ENCODE results near the gene CD99. TPM values are rescaled to one million over a fixed set of nuclear protein-coding genes. Genes with fewer than 3 reads are reported as not detected.

Gene CD99
- polyA plus RNA-seq, 1 of the 3 experiments (the other 2 are of a cell fraction): 346 TPM

DNA sequence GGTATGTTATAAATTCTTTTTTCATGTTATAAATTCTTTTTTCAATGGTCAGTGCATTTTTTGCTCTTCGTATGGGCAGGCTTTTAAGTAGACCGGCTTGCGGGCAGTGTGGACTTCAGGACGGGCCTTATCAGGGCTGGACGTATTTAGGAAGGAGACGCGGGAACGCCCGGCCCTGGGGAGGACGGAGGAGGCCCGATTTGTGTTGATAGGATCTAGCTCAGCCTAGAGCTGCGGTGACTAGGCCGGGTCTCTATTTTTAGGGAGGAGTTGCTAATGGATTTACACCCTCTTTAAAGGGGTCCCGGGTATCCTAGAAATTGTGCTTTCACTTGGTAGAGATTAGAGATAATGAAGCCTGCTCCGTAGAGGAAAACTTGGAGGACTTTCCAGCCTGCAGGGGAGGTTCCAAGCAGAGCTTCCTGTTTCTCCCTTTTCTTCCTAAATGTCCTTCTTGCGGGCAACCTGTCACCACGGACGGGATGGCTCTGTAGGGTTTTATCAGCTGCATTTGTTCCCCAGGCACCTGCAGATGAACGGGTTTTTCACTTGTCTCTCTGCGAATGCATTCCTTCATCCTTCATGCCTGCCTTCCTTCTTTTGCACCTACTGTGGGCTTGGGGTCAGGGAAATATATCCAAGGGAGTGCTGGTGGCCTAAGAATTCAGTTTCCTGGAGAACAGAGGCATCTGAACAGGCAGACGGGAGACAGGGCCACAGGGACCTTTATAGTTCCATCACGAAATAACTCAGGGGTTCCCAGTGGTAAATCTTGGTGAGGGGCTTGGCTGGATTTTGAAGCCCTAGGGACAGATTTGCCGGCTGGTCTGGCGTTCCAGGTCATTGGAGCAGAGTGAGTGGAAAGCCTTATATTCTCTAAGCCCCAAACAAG lies 1.4 kb downstream of the CD99 start:
- POLR2A ChIA-PET: no interaction called here

DNA sequence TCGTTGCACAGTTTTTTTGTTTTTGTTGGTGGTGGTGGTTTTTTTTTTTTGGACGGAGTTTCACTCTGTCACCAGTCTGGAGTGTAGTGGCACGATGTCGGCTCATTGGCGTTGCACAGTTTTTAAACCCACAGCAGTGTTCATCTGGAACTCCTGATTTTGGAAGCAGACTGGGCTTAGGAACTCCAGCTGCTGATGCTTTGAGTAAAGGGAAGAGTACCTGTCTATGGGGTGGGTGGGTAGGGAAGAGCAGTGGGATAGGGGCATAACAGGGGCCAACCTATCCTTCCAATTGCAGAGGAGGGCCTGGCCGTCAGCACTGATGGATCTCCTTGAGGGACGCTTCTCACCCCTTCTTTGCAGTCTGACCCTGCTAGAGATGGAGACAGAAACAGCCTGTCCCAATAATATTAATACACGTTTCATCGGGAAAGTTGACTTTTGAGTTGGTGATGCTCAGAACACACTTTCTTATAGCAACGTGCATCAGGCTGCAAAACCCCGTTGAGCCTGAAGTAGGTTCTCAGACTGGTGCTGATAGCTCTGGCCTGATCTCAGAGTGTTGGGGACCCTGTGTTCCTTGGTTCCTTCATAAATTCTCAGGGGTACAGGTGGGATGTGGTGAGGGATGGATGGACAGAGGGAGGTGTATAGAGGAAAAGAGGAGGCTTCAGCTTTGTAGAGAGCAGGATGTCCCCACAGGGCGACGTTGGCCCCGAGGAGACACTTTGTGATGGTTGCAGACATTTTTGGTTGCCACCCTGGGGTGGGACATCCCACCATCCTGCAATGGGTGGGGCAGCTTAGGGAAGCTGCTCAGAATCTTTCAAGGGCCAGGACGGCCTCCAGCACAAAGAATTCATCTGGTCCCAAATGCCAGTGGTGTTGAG lies 2.3 kb downstream of the CD99 start:
- Histone ChIP-seq H3K9me2 (no peaks in the 10 kb centered on the region), H2AFZ (ENCODE audit: low read depth) (no peak overlapping the region), H3K27ac (ENCODE audit: low read depth in 2 of 2, low read length in 1 of 2) (no peak overlapping the region; a peak in 1 of 4 replicates), H3K4me3 (ENCODE audit: low read depth in 2 of 2, low read length in 1 of 2) (peak overlapping the region in 1 of 2 experiments; percentile 73; a peak in 2 of 4 replicates), H3K9ac (no peak overlapping the region), H3F3A (replicated peaks; ENCODE audit: insufficient read depth) (peaks cover 18% of the 10 kb centered on the region), H3K36me3 (replicated peaks in 1 of 2; ENCODE audit: control insufficient read depth in 1 of 2, insufficient read depth in 2 of 2, low read length in 1 of 2) (no peaks in the 10 kb centered on the region), H3K79me2 (ENCODE audit: insufficient read depth) (peaks cover 64% of the 10 kb centered on the region), H3K27me3 (ENCODE audit: insufficient read depth) (peaks cover 24% of the 10 kb centered on the region; the same call in 1 of the 2 replicates), H4K20me1 (ENCODE audit: insufficient read depth) (peaks cover 25% of the 10 kb centered on the region), H3K4me2 (peak overlapping the region; percentile 78), H3K9me3 (no peaks in the 10 kb centered on the region), H3K4me1 (ENCODE audit: control insufficient read depth in 1 of 2, insufficient read depth in 2 of 2, low read depth in 1 of 2, low read length in 1 of 2) (peaks cover 0 to 15% of the 10 kb centered on the region in 2 experiments; a peak in 3 of 4 replicates)
- TF ChIP-seq SMC3 (IDR thresholded peaks at IDR 0.05; ENCODE audit: low read depth, low read length) (no peak), FOXJ3 (CRISPR knock-in tag; IDR thresholded peaks at IDR 0.05) (no peak), MEF2A (IDR thresholded peaks at IDR 0.05; ENCODE audit: borderline replicate concordance, low read depth) (no peak)
- ChIA-PET CTCF (no interaction called here), POLR2A (no interaction called here)
- no peak for DNase-seq
- 65% methylated on average over 14 of the region's 15 CpGs for WGBS (ENCODE audit: low lambda C conversion rate)

More for the DNA sequence above, 1.4 kb downstream of the CD99 start:
- Histone ChIP-seq H3K4me3 (ENCODE audit: low read depth in 2 of 2, low read length in 1 of 2) (peak overlapping the region; percentile 60 to 73), H3K36me3 (replicated peaks in 1 of 2; ENCODE audit: control insufficient read depth in 1 of 2, insufficient read depth in 2 of 2, low read length in 1 of 2) (no peaks in the 10 kb centered on the region), H2AFZ (ENCODE audit: low read depth) (peak overlapping the region; percentile 46; the same call in 1 of the 2 replicates), H3K27ac (ENCODE audit: low read depth in 2 of 2, low read length in 1 of 2) (peak overlapping the region in 1 of 2 experiments; percentile 55; a peak in 2 of 4 replicates), H3K9me2 (no peaks in the 10 kb centered on the region), H3K9me3 (no peaks in the 10 kb centered on the region), H4K20me1 (ENCODE audit: insufficient read depth) (peaks cover 24% of the 10 kb centered on the region), H3F3A (replicated peaks; ENCODE audit: insufficient read depth) (peaks cover 14% of the 10 kb centered on the region), H3K4me1 (ENCODE audit: control insufficient read depth in 1 of 2, insufficient read depth in 2 of 2, low read depth in 1 of 2, low read length in 1 of 2) (peaks cover 0 to 15% of the 10 kb centered on the region in 2 experiments; a peak in 3 of 4 replicates), H3K79me2 (ENCODE audit: insufficient read depth) (peaks cover 55% of the 10 kb centered on the region), H3K27me3 (ENCODE audit: insufficient read depth) (peaks cover 24% of the 10 kb centered on the region; the same call in 1 of the 2 replicates), H3K4me2 (peak overlapping the region; percentile 78), H3K9ac (peak overlapping the region; percentile 87)
- TF ChIP-seq, protein P1, sequence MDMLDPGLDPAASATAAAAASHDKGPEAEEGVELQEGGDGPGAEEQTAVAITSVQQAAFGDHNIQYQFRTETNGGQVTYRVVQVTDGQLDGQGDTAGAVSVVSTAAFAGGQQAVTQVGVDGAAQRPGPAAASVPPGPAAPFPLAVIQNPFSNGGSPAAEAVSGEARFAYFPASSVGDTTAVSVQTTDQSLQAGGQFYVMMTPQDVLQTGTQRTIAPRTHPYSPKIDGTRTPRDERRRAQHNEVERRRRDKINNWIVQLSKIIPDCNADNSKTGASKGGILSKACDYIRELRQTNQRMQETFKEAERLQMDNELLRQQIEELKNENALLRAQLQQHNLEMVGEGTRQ (IDR thresholded peaks at IDR 0.05; ENCODE audit: borderline replicate concordance, low read depth, low read length): no peak
- TF ChIP-seq, protein P2, sequence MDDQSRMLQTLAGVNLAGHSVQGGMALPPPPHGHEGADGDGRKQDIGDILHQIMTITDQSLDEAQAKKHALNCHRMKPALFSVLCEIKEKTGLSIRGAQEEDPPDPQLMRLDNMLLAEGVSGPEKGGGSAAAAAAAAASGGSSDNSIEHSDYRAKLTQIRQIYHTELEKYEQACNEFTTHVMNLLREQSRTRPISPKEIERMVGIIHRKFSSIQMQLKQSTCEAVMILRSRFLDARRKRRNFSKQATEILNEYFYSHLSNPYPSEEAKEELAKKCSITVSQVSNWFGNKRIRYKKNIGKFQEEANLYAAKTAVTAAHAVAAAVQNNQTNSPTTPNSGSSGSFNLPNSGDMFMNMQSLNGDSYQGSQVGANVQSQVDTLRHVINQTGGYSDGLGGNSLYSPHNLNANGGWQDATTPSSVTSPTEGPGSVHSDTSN (IDR thresholded peaks at IDR 0.05): no peak
- CTCF ChIA-PET: no interaction called here
- DNase-seq: peak; percentile 17
- WGBS (ENCODE audit: low lambda C conversion rate): 32% methylated on average over 24 of the region's 24 CpGs
